WTC11 (cell line): ENCODE measurements around the gene FCMR. TPM values are rescaled to one million over a fixed set of nuclear protein-coding genes. Genes with fewer than 3 reads are reported as not detected.

ENCODE experiments used
- ATAC-seq: fragments of 200-7000 bp; cut with Tn5 transposase; 2 replicates; pipeline ENCODE4 v1.10.0; 2021; ENCODE audit warnings: mild to moderate bottlenecking, moderate library complexity
- CTCF ChIA-PET: fragments of 300-600 bp; sonication (Branson Sonifier 250); formaldehyde crosslinking; loops from one replicate; lab custom pipeline; 2021; ENCODE audit warnings: antibody characterized with exemption; lab: Charles Lee
- POLR2A ChIA-PET: fragments of 350-600 bp; sonication (Branson Sonifier 250); formaldehyde crosslinking; loops from one replicate; lab custom pipeline; 2021; ENCODE audit warnings: antibody characterized with exemption; lab: Charles Lee
- DNase-seq: peaks from one replicate; pipeline ENCODE4 v3.0.0; 2021; ENCODE audit warnings: low spot score
- H3K27ac Mint-ChIP-seq: 2 replicates; pipeline ENCODE4 v1.8.0; 2021; ENCODE audit warnings: mixed read lengths
- H3K27me3 Mint-ChIP-seq: 2 replicates; pipeline ENCODE4 v1.8.0; 2021; ENCODE audit warnings: low read depth, mild to moderate bottlenecking, moderate library complexity, mixed read lengths
- H3K36me3 Mint-ChIP-seq: 2 replicates; pipeline ENCODE4 v1.8.0; 2021; ENCODE audit warnings: mixed read lengths
- H3K4me1 Mint-ChIP-seq: 2 replicates; pipeline ENCODE4 v1.8.0; 2022; ENCODE audit warnings: mixed read lengths
- H3K4me3 Mint-ChIP-seq: 2 replicates; pipeline ENCODE4 v1.8.0; 2021; ENCODE audit warnings: mild to moderate bottlenecking, moderate library complexity, mixed read lengths
- H3K9me3 Mint-ChIP-seq: 2 replicates; pipeline ENCODE4 v1.8.0; 2021; ENCODE audit warnings: mixed read lengths
- ATF1 ChIP-seq: sonication (generic); formaldehyde crosslinking; IDR thresholded peaks from 2 replicates; pipeline ENCODE4 v1.8.1; 2023; ENCODE audit warnings: mild to moderate bottlenecking, moderate library complexity, missing genetic modification reagents
- CTCF ChIP-seq: fragments of 200-600 bp; IDR thresholded peaks from 2 replicates; pipeline ENCODE4 v1.8.0; 2022; ENCODE audit warnings: antibody characterized with exemption
- HMGA2 ChIP-seq: fragments of 250-450 bp; sonication (Bioruptor Pico); IDR thresholded peaks from 2 replicates; pipeline ENCODE4 v1.4.0; 2021; ENCODE audit warnings: mild to moderate bottlenecking, moderate library complexity
- HMGXB4 ChIP-seq: sonication (generic); formaldehyde crosslinking; IDR thresholded peaks from 2 replicates; pipeline ENCODE4 v1.8.1; 2023; ENCODE audit warnings: mild to moderate bottlenecking, moderate library complexity, missing genetic modification reagents
- JAZF1 ChIP-seq: fragments of 250-450 bp; sonication (Bioruptor Pico); IDR thresholded peaks from 2 replicates; pipeline ENCODE4 v1.9.0; 2021; ENCODE audit warnings: moderate library complexity, mild to moderate bottlenecking, inconsistent platforms
- KAT7 ChIP-seq: sonication (generic); formaldehyde crosslinking; IDR thresholded peaks from 2 replicates; pipeline ENCODE4 v1.8.1; 2023; ENCODE audit warnings: missing genetic modification reagents, mild to moderate bottlenecking, borderline replicate concordance
- MYBL2 ChIP-seq: sonication (generic); formaldehyde crosslinking; IDR thresholded peaks from 2 replicates; pipeline ENCODE4 v1.8.1; 2023; ENCODE audit warnings: mild to moderate bottlenecking, moderate library complexity, missing genetic modification reagents
- NR1H2 ChIP-seq: sonication (generic); formaldehyde crosslinking; IDR thresholded peaks from 2 replicates; pipeline ENCODE4 v1.9.0; 2021; ENCODE audit warnings: mild to moderate bottlenecking, moderate library complexity, missing genetic modification reagents
- OVOL2 ChIP-seq: fragments of 250-450 bp; sonication (Bioruptor Pico); IDR thresholded peaks from 2 replicates; pipeline ENCODE4 v1.9.0; 2021; ENCODE audit warnings: mild to moderate bottlenecking, borderline replicate concordance
- PRRX2 ChIP-seq: fragments of 250-450 bp; sonication (Bioruptor Pico); IDR thresholded peaks from 2 replicates; pipeline ENCODE4 v1.8.0; 2021; ENCODE audit warnings: mild to moderate bottlenecking
- RORB ChIP-seq: fragments of 250-450 bp; sonication (Bioruptor Pico); IDR thresholded peaks from 2 replicates; pipeline ENCODE4 v1.9.0; 2021; ENCODE audit warnings: mild to moderate bottlenecking
- ZBTB21 ChIP-seq: sonication (generic); formaldehyde crosslinking; IDR thresholded peaks from 2 replicates; pipeline ENCODE4 v1.8.1; 2023; ENCODE audit warnings: mild to moderate bottlenecking, missing genetic modification reagents, borderline replicate concordance
- ZNF263 ChIP-seq: sonication (generic); formaldehyde crosslinking; IDR thresholded peaks from 2 replicates; pipeline ENCODE4 v1.8.1; 2022; ENCODE audit warnings: low read depth, mild to moderate bottlenecking, moderate library complexity, missing genetic modification reagents
- ZNF317 ChIP-seq: sonication (generic); formaldehyde crosslinking; IDR thresholded peaks from 2 replicates; pipeline ENCODE4 v1.8.1; 2023; ENCODE audit warnings: low read depth, mild to moderate bottlenecking, moderate library complexity, missing genetic modification reagents, borderline replicate concordance
- ZNF396 ChIP-seq: fragments of 250-450 bp; sonication (Bioruptor Pico); IDR thresholded peaks from 2 replicates; pipeline ENCODE4 v1.8.0; 2021; ENCODE audit warnings: mild to moderate bottlenecking, moderate library complexity, borderline replicate concordance
- ZNF416 ChIP-seq: fragments of 250-450 bp; sonication (Bioruptor Pico); IDR thresholded peaks from 2 replicates; pipeline ENCODE4 v1.9.0; 2021; ENCODE audit warnings: mild to moderate bottlenecking, inconsistent platforms
- total RNA-seq: library from RNA; stranded (reverse); gene quantifications from 3 replicates; pipeline ENCODE4 v1.2.3, GENCODE V29; 2021
- TF ChIP-seq, protein P1 (sequence below): sonication (generic); formaldehyde crosslinking; IDR thresholded peaks from 2 replicates; pipeline ENCODE4 v1.8.1; 2023; ENCODE audit warnings: mild to moderate bottlenecking, missing genetic modification reagents, moderate library complexity
- TF ChIP-seq, protein P2 (sequence below): sonication (generic); formaldehyde crosslinking; IDR thresholded peaks from 2 replicates; pipeline ENCODE4 v1.8.0; 2023; ENCODE audit warnings: mild to moderate bottlenecking, missing genetic modification reagents
- TF ChIP-seq, protein P3 (sequence below): sonication (generic); formaldehyde crosslinking; conservative IDR thresholded peaks from 2 replicates; pipeline ENCODE4 v1.8.1; 2023; ENCODE audit warnings: mild to moderate bottlenecking, low read depth, missing genetic modification reagents, moderate library complexity
- TF ChIP-seq, protein P4 (sequence below): fragments of 250-450 bp; sonication (Bioruptor Pico); IDR thresholded peaks from 2 replicates; pipeline ENCODE4 v1.8.0; 2021; ENCODE audit warnings: mild to moderate bottlenecking
- TF ChIP-seq, protein P5 (sequence below): sonication (generic); formaldehyde crosslinking; IDR thresholded peaks from 2 replicates; pipeline ENCODE4 v1.8.1; 2023; ENCODE audit warnings: mild to moderate bottlenecking, missing genetic modification reagents, moderate library complexity
- TF ChIP-seq, protein P6 (sequence below): sonication (generic); formaldehyde crosslinking; IDR thresholded peaks from 2 replicates; pipeline ENCODE4 v1.8.1; 2022; ENCODE audit warnings: low read depth, missing genetic modification reagents, borderline replicate concordance

The FCMR gene
- total RNA-seq, 1 experiment from 2014 or later: 1.0 TPM

DNA sequence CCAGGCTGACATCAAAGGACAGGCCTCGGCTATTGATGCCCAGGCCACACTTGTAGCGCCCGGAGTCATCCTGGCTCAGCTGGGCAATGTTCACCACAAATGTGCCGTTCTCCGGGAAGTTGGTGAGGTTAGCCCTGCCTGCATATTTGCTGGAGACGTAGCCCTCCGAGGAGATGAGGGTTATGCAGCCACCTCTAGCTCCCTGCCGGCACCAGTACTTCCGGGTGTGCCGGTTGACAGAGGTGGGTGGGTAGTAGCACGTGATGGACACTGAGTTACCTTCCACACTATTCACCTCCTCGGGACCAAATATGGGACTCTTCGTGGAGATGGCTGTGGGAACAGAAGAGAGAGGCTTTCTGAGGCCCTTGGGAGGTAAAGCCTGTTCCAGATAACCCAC is 17.4 kb upstream of the FCMR start (continued):
- TF ChIP-seq, protein P1, sequence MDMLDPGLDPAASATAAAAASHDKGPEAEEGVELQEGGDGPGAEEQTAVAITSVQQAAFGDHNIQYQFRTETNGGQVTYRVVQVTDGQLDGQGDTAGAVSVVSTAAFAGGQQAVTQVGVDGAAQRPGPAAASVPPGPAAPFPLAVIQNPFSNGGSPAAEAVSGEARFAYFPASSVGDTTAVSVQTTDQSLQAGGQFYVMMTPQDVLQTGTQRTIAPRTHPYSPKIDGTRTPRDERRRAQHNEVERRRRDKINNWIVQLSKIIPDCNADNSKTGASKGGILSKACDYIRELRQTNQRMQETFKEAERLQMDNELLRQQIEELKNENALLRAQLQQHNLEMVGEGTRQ (CRISPR knock-in tag): no peak
- TF ChIP-seq JAZF1 (CRISPR knock-in tag): no peak
- TF ChIP-seq OVOL2 (CRISPR knock-in tag): no peak
- TF ChIP-seq, protein P2, sequence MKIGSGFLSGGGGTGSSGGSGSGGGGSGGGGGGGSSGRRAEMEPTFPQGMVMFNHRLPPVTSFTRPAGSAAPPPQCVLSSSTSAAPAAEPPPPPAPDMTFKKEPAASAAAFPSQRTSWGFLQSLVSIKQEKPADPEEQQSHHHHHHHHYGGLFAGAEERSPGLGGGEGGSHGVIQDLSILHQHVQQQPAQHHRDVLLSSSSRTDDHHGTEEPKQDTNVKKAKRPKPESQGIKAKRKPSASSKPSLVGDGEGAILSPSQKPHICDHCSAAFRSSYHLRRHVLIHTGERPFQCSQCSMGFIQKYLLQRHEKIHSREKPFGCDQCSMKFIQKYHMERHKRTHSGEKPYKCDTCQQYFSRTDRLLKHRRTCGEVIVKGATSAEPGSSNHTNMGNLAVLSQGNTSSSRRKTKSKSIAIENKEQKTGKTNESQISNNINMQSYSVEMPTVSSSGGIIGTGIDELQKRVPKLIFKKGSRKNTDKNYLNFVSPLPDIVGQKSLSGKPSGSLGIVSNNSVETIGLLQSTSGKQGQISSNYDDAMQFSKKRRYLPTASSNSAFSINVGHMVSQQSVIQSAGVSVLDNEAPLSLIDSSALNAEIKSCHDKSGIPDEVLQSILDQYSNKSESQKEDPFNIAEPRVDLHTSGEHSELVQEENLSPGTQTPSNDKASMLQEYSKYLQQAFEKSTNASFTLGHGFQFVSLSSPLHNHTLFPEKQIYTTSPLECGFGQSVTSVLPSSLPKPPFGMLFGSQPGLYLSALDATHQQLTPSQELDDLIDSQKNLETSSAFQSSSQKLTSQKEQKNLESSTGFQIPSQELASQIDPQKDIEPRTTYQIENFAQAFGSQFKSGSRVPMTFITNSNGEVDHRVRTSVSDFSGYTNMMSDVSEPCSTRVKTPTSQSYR (CRISPR knock-in tag): no peak
- TF ChIP-seq, protein P3, sequence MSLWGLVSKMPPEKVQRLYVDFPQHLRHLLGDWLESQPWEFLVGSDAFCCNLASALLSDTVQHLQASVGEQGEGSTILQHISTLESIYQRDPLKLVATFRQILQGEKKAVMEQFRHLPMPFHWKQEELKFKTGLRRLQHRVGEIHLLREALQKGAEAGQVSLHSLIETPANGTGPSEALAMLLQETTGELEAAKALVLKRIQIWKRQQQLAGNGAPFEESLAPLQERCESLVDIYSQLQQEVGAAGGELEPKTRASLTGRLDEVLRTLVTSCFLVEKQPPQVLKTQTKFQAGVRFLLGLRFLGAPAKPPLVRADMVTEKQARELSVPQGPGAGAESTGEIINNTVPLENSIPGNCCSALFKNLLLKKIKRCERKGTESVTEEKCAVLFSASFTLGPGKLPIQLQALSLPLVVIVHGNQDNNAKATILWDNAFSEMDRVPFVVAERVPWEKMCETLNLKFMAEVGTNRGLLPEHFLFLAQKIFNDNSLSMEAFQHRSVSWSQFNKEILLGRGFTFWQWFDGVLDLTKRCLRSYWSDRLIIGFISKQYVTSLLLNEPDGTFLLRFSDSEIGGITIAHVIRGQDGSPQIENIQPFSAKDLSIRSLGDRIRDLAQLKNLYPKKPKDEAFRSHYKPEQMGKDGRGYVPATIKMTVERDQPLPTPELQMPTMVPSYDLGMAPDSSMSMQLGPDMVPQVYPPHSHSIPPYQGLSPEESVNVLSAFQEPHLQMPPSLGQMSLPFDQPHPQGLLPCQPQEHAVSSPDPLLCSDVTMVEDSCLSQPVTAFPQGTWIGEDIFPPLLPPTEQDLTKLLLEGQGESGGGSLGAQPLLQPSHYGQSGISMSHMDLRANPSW (CRISPR knock-in tag): no peak
- TF ChIP-seq ZBTB21 (CRISPR knock-in tag): no peak
- TF ChIP-seq NR1H2 (CRISPR knock-in tag): no peak
- TF ChIP-seq ZNF317 (CRISPR knock-in tag): no peak
- no peak for TF ChIP-seq HMGXB4
- no peak for TF ChIP-seq ZNF263 (CRISPR knock-in tag)

- DNase-seq (no peak), ATAC-seq (no peak)
- H3K27ac Mint-ChIP-seq: no peak overlapping the region
- POLR2A ChIA-PET: no interaction called here
- peaks cover 5% of the 10 kb centered on the region; the same call in 1 of the 2 replicates for H3K4me1 Mint-ChIP-seq
- H3K9me3 Mint-ChIP-seq: no peaks in the 10 kb centered on the region
- no peak overlapping the region for H3K4me3 Mint-ChIP-seq
- no peaks in the 10 kb centered on the region for H3K36me3 Mint-ChIP-seq
- H3K27me3 Mint-ChIP-seq: no peaks in the 10 kb centered on the region
- CTCF ChIA-PET: interaction anchor here (0.9 to 2.8 kb wide), 2 partner anchors 12 to 250 kb away, joined by 3 to 17 read pairs; no protein-coding TSS in a partner anchor
- TF ChIP-seq CTCF: no peak
- TF ChIP-seq, protein P4, sequence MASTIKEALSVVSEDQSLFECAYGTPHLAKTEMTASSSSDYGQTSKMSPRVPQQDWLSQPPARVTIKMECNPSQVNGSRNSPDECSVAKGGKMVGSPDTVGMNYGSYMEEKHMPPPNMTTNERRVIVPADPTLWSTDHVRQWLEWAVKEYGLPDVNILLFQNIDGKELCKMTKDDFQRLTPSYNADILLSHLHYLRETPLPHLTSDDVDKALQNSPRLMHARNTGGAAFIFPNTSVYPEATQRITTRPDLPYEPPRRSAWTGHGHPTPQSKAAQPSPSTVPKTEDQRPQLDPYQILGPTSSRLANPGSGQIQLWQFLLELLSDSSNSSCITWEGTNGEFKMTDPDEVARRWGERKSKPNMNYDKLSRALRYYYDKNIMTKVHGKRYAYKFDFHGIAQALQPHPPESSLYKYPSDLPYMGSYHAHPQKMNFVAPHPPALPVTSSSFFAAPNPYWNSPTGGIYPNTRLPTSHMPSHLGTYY: no peak
- TF ChIP-seq MYBL2 (CRISPR knock-in tag): no peak
- TF ChIP-seq, protein P5, sequence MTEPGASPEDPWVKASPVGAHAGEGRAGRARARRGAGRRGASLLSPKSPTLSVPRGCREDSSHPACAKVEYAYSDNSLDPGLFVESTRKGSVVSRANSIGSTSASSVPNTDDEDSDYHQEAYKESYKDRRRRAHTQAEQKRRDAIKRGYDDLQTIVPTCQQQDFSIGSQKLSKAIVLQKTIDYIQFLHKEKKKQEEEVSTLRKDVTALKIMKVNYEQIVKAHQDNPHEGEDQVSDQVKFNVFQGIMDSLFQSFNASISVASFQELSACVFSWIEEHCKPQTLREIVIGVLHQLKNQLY (CRISPR knock-in tag): no peak
- no peak for TF ChIP-seq KAT7 (CRISPR knock-in tag)
- TF ChIP-seq HMGA2 (CRISPR knock-in tag): no peak
- no peak for TF ChIP-seq ATF1 (CRISPR knock-in tag)
- TF ChIP-seq ZNF396 (CRISPR knock-in tag): no peak
- no peak for TF ChIP-seq PRRX2
- TF ChIP-seq ZNF416 (CRISPR knock-in tag): no peak
- TF ChIP-seq RORB (CRISPR knock-in tag): no peak
- TF ChIP-seq, protein P6, sequence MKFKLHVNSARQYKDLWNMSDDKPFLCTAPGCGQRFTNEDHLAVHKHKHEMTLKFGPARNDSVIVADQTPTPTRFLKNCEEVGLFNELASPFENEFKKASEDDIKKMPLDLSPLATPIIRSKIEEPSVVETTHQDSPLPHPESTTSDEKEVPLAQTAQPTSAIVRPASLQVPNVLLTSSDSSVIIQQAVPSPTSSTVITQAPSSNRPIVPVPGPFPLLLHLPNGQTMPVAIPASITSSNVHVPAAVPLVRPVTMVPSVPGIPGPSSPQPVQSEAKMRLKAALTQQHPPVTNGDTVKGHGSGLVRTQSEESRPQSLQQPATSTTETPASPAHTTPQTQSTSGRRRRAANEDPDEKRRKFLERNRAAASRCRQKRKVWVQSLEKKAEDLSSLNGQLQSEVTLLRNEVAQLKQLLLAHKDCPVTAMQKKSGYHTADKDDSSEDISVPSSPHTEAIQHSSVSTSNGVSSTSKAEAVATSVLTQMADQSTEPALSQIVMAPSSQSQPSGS (CRISPR knock-in tag): no peak
Measured at GRCh38 chr1:206937425-206937824, 15.7 kb upstream of the FCMR start.
